Activated T-cell treated with anti-CD3 and anti-CD28 coated beads, Interleukin-2, amount 50 U/mL, for 48 hours (primary cell): Measurements from ENCODE around the gene CEP63.

Source experiments
- DNase-seq, 2 experiments: peaks; one replicate each; pipeline ENCODE4 v3.0.0-alpha.2; 2020

CEP63 gene

GRCh38 chr3:134610432-134611385 is 124.9 kb downstream of the CEP63 start:
- DNase-seq, result no peak

GRCh38 chr3:134611516-134611915 is 125.7 kb downstream of the CEP63 start:
- no peak for DNase-seq

GRCh38 chr3:134613006-134613520 is 127.2 kb downstream of the CEP63 start:
- no peak for DNase-seq

- no peak for DNase-seq
Measured at GRCh38 chr3:134614955-134615354, 129.1 kb downstream of the CEP63 start.

GRCh38 chr3:134615743-134616142 is 129.9 kb downstream of the CEP63 start:
- DNase-seq, result no peak

- DNase-seq, result no peak
Measured at GRCh38 chr3:134617608-134618477, 132.0 kb downstream of the CEP63 start.

- DNase-seq, result no peak
Measured at GRCh38 chr3:134618478-134619300, 132.8 kb downstream of the CEP63 start.

- no peak for DNase-seq
Measured at GRCh38 chr3:134619301-134619615, 133.4 kb downstream of the CEP63 start.

- no peak for DNase-seq
Measured at GRCh38 chr3:134619884-134620445, 134.1 kb downstream of the CEP63 start.

GRCh38 chr3:134620476-134621115 is 134.7 kb downstream of the CEP63 start:
- no peak for DNase-seq

GRCh38 chr3:134621854-134622253 is 136.0 kb downstream of the CEP63 start:
- no peak for DNase-seq

- DNase-seq, result no peak
Measured at GRCh38 chr3:134622806-134623365, 137.0 kb downstream of the CEP63 start.

GRCh38 chr3:134623615-134624245 is 137.9 kb downstream of the CEP63 start:
- no peak for DNase-seq
